Fibroblast of pulmonary artery (primary cell): ENCODE measurements around the gene CEP192.

ENCODE experiments used
- DNase-seq: peaks from one replicate; pipeline ENCODE4 v3.0.0-alpha.2; 2010; ENCODE audit warnings: low read depth
- H3K4me3 ChIP-seq: replicated peaks from 2 replicates; pipeline ENCODE4 v1.5.1; 2011; ENCODE audit warnings: low read depth, mild to moderate bottlenecking, control low read depth, low read length, moderate library complexity
- CTCF ChIP-seq: IDR thresholded peaks from 2 replicates; pipeline ENCODE4 v1.5.1; 2011; ENCODE audit warnings: mild to moderate bottlenecking, control low read depth, low read length, inconsistent platforms; ENCODE audit errors: missing control alignments

CEP192 gene

GRCh38 chr18:13173578-13174145 lies 182.5 kb downstream of the CEP192 start:
- H3K4me3 ChIP-seq, result no peak overlapping the region
- DNase-seq, result no peak
- no peak for TF ChIP-seq CTCF
